HG02610 (cell line): ENCODE results near the gene ANO1.

Source experiments
- ATAC-seq: cut with Tn5 transposase; IDR thresholded peaks from one replicate; pipeline ENCODE4 v1.9.1; 2021; ENCODE audit warnings: mild to moderate bottlenecking, moderate library complexity; ENCODE audit not compliant: unreplicated experiment

Gene ANO1

GRCh38 chr11:70133771-70134335 is 55.7 kb downstream of the ANO1 start:
- no peak for ATAC-seq

GRCh38 chr11:70134490-70134889 is 56.4 kb downstream of the ANO1 start:
- no peak for ATAC-seq

DNA sequence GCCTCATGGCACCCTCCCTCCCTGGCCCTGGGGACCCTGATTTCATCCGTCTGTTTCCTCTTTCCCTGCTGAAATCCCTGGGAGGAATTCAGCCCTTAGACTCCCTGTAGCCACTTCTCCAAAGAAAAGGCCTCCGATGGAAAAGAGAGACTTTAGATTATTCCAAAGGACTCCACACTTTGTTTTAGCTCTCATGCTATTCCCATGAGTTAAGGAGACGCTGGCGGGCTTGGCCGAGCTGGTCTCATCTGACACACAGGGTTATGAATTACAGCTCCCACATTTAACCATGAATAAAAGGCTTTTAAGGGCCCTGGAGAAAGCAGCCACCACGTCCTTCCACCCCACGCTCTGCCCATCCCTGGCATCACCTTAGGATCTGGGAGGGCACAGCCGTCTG is 57.0 kb downstream of the ANO1 start:
- ATAC-seq = no peak

GRCh38 chr11:70135625-70136059 is 57.5 kb downstream of the ANO1 start:
- no peak for ATAC-seq

DNA sequence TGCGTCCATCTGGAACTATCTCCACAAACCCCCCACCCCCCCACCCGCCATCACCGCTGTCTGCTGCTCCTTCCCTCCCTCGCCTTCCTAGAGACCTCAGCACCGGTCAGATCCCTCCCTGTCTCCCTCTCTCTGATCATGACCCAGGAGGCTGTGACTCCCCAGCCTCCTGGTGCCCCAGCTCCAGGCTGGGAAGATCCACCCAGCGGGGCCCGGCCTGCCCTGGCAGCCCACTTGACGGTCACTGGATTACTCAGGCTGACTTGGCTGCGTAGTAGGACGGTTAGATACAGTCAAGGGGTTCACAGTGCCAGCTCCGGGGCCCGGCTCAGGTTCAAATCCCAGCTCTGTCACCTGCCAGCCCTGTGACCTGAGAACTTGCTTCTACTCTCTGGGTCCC is 59.3 kb downstream of the ANO1 start:
- no peak for ATAC-seq

GRCh38 chr11:70138403-70138802 is 60.3 kb downstream of the ANO1 start:
- no peak for ATAC-seq

DNA sequence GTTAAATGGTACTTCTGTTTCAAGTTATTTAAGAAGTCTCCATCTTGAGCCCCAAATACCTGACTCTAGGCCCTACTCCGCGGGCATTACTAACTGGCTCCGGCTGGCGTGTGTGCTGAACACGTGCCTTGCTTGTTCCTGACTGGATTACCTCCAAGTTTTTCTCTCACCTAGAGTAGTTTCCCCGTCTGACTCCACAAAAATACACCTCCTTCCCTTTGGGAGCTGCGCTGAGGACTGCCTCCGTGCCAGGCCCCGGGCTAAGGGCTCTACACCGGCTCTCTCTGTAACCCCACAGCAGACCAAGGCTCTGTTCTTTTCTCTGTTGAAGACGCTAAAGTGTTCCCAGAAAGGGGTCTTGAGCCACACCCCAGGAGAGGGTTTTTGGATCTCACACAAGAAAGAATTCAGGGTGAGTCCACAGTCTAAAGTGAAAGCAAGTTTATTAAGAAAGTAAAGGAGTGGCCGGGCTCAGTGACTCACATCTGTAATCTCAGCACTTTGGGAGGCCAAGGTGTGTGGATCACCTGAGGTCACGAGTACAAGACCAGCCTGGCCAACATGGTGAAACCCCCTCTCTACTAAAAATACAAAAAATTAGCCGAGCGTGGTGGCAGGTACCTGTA is 61.8 kb downstream of the ANO1 start:
- no peak for ATAC-seq

DNA sequence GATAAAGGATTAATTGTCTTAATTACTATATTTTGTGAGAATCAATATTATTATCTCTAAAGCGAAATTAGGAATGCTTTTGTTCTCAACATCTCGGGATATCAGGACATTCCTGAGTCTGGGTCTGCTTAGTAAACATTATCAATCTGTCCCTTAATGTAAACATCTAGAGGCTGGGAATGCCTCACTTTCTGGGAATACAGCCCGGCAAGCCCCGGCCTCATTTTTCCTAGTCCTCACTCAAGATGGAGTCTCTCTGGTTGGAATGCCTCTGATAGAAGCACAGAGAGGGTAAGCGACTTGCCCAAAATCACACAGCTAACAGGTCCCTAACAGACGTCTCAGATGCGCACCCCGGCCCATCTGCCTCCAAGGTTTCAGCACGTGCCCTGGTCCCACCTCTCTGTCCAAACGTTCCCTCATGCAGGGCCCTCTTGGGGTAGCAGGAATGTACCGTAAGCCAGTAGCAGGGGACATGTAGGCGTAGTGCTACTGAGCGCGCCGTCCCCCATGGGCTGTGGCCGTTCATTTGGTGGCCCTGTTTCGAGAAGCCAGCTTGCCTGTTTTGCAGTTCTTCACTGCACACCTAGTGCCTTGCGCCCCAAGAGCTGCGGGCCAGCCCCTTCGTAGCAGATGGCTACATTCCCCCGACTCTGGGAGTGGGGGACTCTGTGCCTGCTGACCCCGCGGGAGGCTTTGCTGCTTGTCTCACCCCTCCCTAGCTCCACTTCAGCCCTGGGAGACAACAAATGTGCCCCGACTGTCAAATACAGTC is 62.8 kb downstream of the ANO1 start:
- ATAC-seq = no peak

DNA sequence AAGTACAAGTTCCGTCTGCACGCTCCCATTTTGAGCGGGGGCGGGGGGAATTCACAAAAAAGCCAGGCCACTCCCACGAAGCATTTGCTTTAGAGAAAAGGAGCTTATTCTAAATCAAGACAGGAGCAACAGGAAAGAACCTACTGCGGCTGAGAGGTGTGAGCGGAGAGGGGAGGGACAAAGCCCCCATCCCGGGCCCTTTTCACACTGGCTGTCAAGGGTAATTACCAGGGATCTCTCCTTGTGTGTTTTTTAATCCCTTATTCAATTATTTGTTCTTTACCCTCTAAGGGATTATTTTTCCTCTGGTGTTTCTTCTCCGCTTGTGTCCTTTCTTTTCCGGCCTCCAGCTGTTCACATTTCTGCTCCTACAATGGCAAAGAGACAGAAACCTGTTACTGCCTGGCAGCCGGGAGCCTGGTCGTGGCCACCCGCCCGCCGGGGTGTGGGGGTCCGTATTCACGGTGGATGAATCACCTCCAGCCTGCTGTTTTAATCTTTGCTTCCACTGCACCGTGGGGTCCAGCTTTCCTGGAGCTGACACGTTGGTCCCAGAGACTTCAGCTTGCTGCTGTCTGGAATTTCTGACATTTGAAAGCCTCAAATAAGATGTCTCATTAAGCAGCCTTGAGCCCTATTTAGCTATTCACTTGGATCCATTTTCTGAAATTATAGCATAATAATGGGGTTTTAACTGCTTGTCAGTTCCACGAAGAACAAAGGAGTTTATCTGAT is 63.5 kb downstream of the ANO1 start:
- no peak for ATAC-seq

- ATAC-seq = no peak
Measured at GRCh38 chr11:70142221-70142875, 64.2 kb downstream of the ANO1 start.

GRCh38 chr11:70144262-70144661 is 66.1 kb downstream of the ANO1 start:
- no peak for ATAC-seq

DNA sequence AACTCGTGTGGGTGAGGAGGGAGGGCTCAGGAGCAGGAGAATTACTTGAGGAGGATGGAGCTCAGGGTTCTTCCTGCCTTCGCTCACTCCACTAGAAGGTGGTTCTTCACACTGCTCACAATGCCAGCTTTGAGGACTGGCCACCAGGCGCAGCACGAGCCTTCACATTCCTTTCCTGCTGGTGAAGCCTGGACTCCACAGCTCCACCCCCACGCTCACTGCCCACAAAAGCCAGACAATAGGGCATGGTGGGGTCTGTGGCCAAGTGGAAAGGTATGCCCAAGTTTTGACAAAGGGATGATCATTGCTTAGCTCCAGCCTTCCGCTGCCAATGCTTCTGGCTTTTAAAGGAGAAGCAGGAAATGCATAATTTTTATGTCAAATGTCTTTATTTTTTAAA is 67.0 kb downstream of the ANO1 start:
- no peak for ATAC-seq

- ATAC-seq = no peak
Measured at GRCh38 chr11:70145841-70146240, 67.7 kb downstream of the ANO1 start.

- ATAC-seq = no peak
Measured at GRCh38 chr11:70146299-70146698, 68.2 kb downstream of the ANO1 start.

- ATAC-seq = no peak
Measured at GRCh38 chr11:70146895-70147520, 68.9 kb downstream of the ANO1 start.

DNA sequence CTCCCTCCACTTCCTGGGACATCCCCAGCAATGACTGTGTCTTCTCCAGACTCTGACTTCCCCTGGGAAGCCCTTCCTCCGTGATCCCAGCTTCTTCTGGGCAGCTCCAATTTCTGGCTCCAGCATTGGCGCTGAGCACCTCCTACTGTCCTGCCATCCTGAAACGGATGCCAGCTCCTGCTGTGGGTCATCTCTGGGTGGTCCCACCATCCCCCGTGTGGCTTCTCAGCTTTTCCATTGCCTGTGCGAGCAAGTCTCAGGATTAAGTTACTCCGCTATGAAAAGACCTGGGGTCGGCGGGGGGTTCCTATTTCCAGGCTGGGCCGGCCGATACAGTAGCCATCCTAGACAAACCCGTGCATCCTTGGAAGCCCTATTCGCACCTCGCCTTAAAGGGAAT is 69.6 kb downstream of the ANO1 start:
- ATAC-seq = no peak

GRCh38 chr11:70151671-70152070 is 73.6 kb downstream of the ANO1 start:
- no peak for ATAC-seq

- no peak for ATAC-seq
Measured at GRCh38 chr11:70153133-70153727, 75.1 kb downstream of the ANO1 start.

- no peak for ATAC-seq
Measured at GRCh38 chr11:70155386-70155785, 77.3 kb downstream of the ANO1 start.
